GM13977 (cell line): ENCODE data around the gene GPR142.

Experiments used
- DNase-seq: peaks from one replicate; pipeline ENCODE4 v3.0.0; 2012; ENCODE audit warnings: low spot score
- CTCF ChIP-seq: IDR thresholded peaks from 2 replicates; pipeline ENCODE4 v1.5.1; 2012; ENCODE audit warnings: mild to moderate bottlenecking, control low read depth; ENCODE audit not compliant: insufficient read depth; ENCODE audit errors: extremely low read depth, missing control alignments
- in situ Hi-C: fragments of 300-500 bp; cut with MboI; formaldehyde crosslinking; loops from one replicate; pipeline ENCODE4 v1.12.0; 2022; ENCODE audit warnings: low sequenced_read_pairs, low pct_unique_long_range_greater_than_20kb, mixed read lengths, inconsistent platforms; ENCODE audit not compliant: unreplicated experiment

The GPR142 gene

GRCh38 chr17:74343121-74343520 is 24.2 kb upstream of the GPR142 start:
- in situ Hi-C loops = no loop called here

GRCh38 chr17:74343526-74344284 is 23.6 kb upstream of the GPR142 start:
- in situ Hi-C loops = no loop called here
- TF ChIP-seq CTCF = no peak
- DNase-seq = no peak

More at GRCh38 chr17:74343121-74343520, 24.2 kb upstream of the GPR142 start:
- DNase-seq = no peak
- TF ChIP-seq CTCF = no peak

GRCh38 chr17:74344658-74345057 is 22.6 kb upstream of the GPR142 start:
- in situ Hi-C loops = no loop called here
- TF ChIP-seq CTCF = no peak
- DNase-seq = no peak

- TF ChIP-seq CTCF = no peak
- no peak for DNase-seq
- in situ Hi-C loops = no loop called here
Measured at GRCh38 chr17:74345433-74346241, 21.7 kb upstream of the GPR142 start.

GRCh38 chr17:74347646-74348045 is 19.7 kb upstream of the GPR142 start:
- in situ Hi-C loops = no loop called here
- TF ChIP-seq CTCF = no peak
- DNase-seq = no peak

GRCh38 chr17:74349120-74349519 is 18.2 kb upstream of the GPR142 start:
- DNase-seq = no peak
- in situ Hi-C loops = no loop called here
- no peak for TF ChIP-seq CTCF
